Trophoblast cell (in vitro differentiated cells and primary cell): Measurements from ENCODE around the gene ARHGAP26.

Experiments used
- DNase-seq, 2 donors: peaks; one replicate each; pipeline ENCODE4 v3.0.0-alpha.2; 2016
- H2AFZ ChIP-seq: 2 replicates; pipeline ENCODE4 v1.6.1; 2013; ENCODE audit warnings: low read length, moderate library complexity, mild to moderate bottlenecking; ENCODE audit not compliant: insufficient read depth, poor library complexity
- H2AK5ac ChIP-seq: 2 replicates; pipeline ENCODE4 v1.6.1; 2013; ENCODE audit warnings: mild to moderate bottlenecking, low read length
- H2BK120ac ChIP-seq: 2 replicates; pipeline ENCODE4 v1.6.1; 2013; ENCODE audit warnings: low read length, mild to moderate bottlenecking, moderate library complexity; ENCODE audit not compliant: insufficient read depth, poor library complexity
- H2BK12ac ChIP-seq: 2 replicates; pipeline ENCODE4 v1.6.1; 2013; ENCODE audit warnings: mild to moderate bottlenecking, low read length, moderate library complexity
- H2BK5ac ChIP-seq: 2 replicates; pipeline ENCODE4 v1.6.1; 2013; ENCODE audit warnings: low read length, low read depth, moderate library complexity, mild to moderate bottlenecking; ENCODE audit not compliant: poor library complexity
- H3K14ac ChIP-seq: 2 replicates; pipeline ENCODE4 v1.6.1; 2013; ENCODE audit warnings: mild to moderate bottlenecking, low read length
- H3K18ac ChIP-seq: 2 replicates; pipeline ENCODE4 v1.6.1; 2013; ENCODE audit warnings: mild to moderate bottlenecking, low read length
- H3K23ac ChIP-seq: 2 replicates; pipeline ENCODE4 v1.6.1; 2013; ENCODE audit warnings: low read length
- H3K27ac ChIP-seq: 2 replicates; pipeline ENCODE4 v1.5.1; 2013; ENCODE audit warnings: low read depth, mild to moderate bottlenecking, inconsistent platforms, low read length, moderate library complexity
- H3K27me3 ChIP-seq: 2 replicates; pipeline ENCODE4 v1.6.1; 2013; ENCODE audit warnings: inconsistent platforms, mild to moderate bottlenecking, low read length, moderate library complexity; ENCODE audit not compliant: insufficient read depth
- H3K36me3 ChIP-seq, 2 experiments: 1 replicate in 1 of 2; 2 replicates in 1 of 2; pipeline ENCODE4 v1.6.1; 2013; ENCODE audit warnings: low read length in 2 of 2, mild to moderate bottlenecking in 2 of 2, moderate library complexity in 1 of 2; ENCODE audit not compliant: insufficient read depth in 2 of 2, control insufficient read depth in 1 of 2
- H3K4ac ChIP-seq: 2 replicates; pipeline ENCODE4 v1.6.1; 2013; ENCODE audit warnings: low read depth, mild to moderate bottlenecking, low read length, moderate library complexity
- H3K4me1 ChIP-seq, 2 experiments: 1 replicate in 1 of 2; 2 replicates in 1 of 2; pipeline ENCODE4 v1.6.1; 2013; ENCODE audit warnings: low read length in 2 of 2, mild to moderate bottlenecking in 2 of 2, moderate library complexity in 1 of 2; ENCODE audit not compliant: insufficient read depth in 2 of 2, control insufficient read depth in 1 of 2
- H3K4me2 ChIP-seq: 2 replicates; pipeline ENCODE4 v1.6.1; 2013; ENCODE audit warnings: inconsistent platforms, mild to moderate bottlenecking, low read length, moderate library complexity
- H3K4me3 ChIP-seq: 2 replicates; pipeline ENCODE4 v1.5.1; 2013; ENCODE audit warnings: mild to moderate bottlenecking, low read depth, low read length, inconsistent platforms
- H3K79me1 ChIP-seq: one replicate; pipeline ENCODE4 v1.6.1; 2013; ENCODE audit warnings: low read length
- H3K79me2 ChIP-seq: 2 replicates; pipeline ENCODE4 v1.6.1; 2013; ENCODE audit warnings: low read length, mild to moderate bottlenecking; ENCODE audit not compliant: control insufficient read depth, insufficient read depth, poor library complexity
- H3K9ac ChIP-seq: 2 replicates; pipeline ENCODE4 v1.6.1; 2013; ENCODE audit warnings: mild to moderate bottlenecking, low read length
- H3K9me3 ChIP-seq: 2 replicates; pipeline ENCODE4 v1.6.1; 2013; ENCODE audit warnings: low read depth, mild to moderate bottlenecking, control low read depth, inconsistent platforms, low read length; ENCODE audit not compliant: insufficient read depth
- H4K12ac ChIP-seq: 2 replicates; pipeline ENCODE4 v1.6.1; 2013; ENCODE audit warnings: low read depth, mild to moderate bottlenecking, low read length, moderate library complexity
- H4K8ac ChIP-seq: 2 replicates; pipeline ENCODE4 v1.6.1; 2013; ENCODE audit warnings: low read depth, mild to moderate bottlenecking, low read length, moderate library complexity
- H4K91ac ChIP-seq: one replicate; pipeline ENCODE4 v1.6.1; 2013; ENCODE audit warnings: low read depth, mild to moderate bottlenecking, low read length, moderate library complexity
- WGBS: extraction: QIAGEN DNeasy Blood & Tissue Kit; methylation state at CpG from one replicate; pipeline ENCODE4 v1.1.7; 2013; ENCODE audit warnings: missing lambda C conversion rate; ENCODE audit not compliant: insufficient read length, insufficient coverage; ENCODE audit errors: extremely low coverage; 5-methylcytosine and 5-hydroxymethylcytosine counted together

The ARHGAP26 gene

DNA sequence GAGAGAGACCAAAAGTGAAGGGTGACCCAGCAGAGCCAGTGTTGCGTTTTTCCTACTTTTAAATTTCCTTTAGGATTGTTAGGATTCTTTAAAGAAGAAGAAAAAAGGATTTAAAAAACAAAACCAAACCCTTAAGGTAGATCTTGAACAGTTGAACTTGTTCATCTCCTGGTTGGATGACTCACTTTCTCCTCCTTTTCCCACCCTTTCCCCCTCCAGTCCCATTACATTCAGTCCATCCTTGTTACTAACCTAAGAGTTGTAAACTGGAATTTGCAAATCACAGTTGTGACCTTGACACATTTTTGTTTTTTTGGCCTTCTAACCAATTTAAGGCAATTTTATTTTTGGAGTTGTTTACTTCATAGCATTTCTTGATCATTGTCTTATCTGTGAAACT, 289.2 kb downstream of the ARHGAP26 start:
- no peaks in the 10 kb centered on the region for H3K9me3 ChIP-seq
- no peak for DNase-seq
- H3K79me2 ChIP-seq, result no peaks in the 10 kb centered on the region

DNA sequence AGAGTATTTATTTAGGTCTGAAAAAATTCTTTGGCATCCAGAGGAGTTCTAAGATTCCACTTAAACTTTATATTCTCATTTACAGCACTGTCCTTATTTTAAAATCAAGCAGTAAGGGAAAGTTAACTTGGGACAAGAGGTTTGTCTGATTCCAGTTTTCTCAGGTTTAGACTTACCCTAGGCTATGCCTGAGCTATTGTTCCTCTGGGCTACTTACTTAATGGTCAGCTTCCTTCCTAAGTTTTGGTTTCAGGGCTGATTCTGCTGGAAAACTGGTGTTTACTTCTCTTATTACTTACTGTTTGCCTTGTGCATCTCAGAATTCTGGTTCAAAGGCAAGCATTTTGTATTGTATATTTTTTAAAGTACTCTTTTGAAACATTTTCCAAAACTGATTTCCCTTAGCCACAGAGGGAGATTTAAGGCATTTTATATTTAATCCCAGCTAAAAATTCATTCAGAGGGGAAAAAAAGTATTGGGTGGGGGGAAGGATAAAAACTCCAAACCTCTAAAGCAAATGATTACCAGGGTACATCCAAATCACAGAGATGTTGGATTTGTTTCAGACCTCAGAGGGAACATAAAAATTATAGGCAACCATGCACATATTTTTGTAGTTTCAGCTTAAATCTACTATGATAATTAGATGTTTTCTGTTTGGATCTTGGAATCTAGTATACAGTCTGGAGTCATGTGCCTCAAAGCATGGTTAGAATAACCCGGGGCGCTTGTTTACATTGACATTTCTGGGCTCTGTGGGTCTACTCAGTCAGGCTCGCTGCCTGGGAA, 290.0 kb downstream of the ARHGAP26 start:
- Histone ChIP-seq H3K4me3 (no peak overlapping the region), H4K8ac (no peak overlapping the region), H3K23ac (no peak overlapping the region), H2AK5ac (no peak overlapping the region), H3K4ac (no peak overlapping the region), H3K18ac (no peak overlapping the region), H3K27me3 (no peaks in the 10 kb centered on the region), H3K9me3 (no peaks in the 10 kb centered on the region), H3K36me3 (no peaks in the 10 kb centered on the region), H3K27ac (no peak overlapping the region), H3K79me2 (no peaks in the 10 kb centered on the region), H4K91ac (no peak overlapping the region), H3K4me2 (no peak overlapping the region), H3K79me1 (no peaks in the 10 kb centered on the region), H3K4me1 (no peaks in the 10 kb centered on the region), H2BK5ac (no peak overlapping the region), H2BK12ac (no peak overlapping the region), H4K12ac (no peak overlapping the region), H3K9ac (no peak overlapping the region), H3K14ac (no peak overlapping the region), H2AFZ (no peak overlapping the region), H2BK120ac (no peak overlapping the region)
- WGBS, result no CpG with 5 or more reads among the region's 3 CpGs
- no peak for DNase-seq

More for the DNA sequence above, 289.2 kb downstream of the ARHGAP26 start:
- H3K27ac ChIP-seq, result no peak overlapping the region
- no peak overlapping the region for H3K23ac ChIP-seq
- no peak overlapping the region for H2BK120ac ChIP-seq
- no peak overlapping the region for H3K9ac ChIP-seq
- H4K12ac ChIP-seq, result no peak overlapping the region
- H3K14ac ChIP-seq, result no peak overlapping the region
- H2BK5ac ChIP-seq, result no peak overlapping the region
- no peak overlapping the region for H3K4me3 ChIP-seq
- no peak overlapping the region for H2AFZ ChIP-seq
- no peaks in the 10 kb centered on the region for H3K36me3 ChIP-seq
- H3K18ac ChIP-seq, result no peak overlapping the region
- H4K91ac ChIP-seq, result no peak overlapping the region
- no CpG with 5 or more reads among the region's 1 CpG for WGBS
- H4K8ac ChIP-seq, result no peak overlapping the region
- no peaks in the 10 kb centered on the region for H3K27me3 ChIP-seq
- H3K4ac ChIP-seq, result no peak overlapping the region
- no peak overlapping the region for H2AK5ac ChIP-seq
- H3K4me2 ChIP-seq, result no peak overlapping the region
- no peaks in the 10 kb centered on the region for H3K4me1 ChIP-seq
- H2BK12ac ChIP-seq, result no peak overlapping the region
- H3K79me1 ChIP-seq, result no peaks in the 10 kb centered on the region

DNA sequence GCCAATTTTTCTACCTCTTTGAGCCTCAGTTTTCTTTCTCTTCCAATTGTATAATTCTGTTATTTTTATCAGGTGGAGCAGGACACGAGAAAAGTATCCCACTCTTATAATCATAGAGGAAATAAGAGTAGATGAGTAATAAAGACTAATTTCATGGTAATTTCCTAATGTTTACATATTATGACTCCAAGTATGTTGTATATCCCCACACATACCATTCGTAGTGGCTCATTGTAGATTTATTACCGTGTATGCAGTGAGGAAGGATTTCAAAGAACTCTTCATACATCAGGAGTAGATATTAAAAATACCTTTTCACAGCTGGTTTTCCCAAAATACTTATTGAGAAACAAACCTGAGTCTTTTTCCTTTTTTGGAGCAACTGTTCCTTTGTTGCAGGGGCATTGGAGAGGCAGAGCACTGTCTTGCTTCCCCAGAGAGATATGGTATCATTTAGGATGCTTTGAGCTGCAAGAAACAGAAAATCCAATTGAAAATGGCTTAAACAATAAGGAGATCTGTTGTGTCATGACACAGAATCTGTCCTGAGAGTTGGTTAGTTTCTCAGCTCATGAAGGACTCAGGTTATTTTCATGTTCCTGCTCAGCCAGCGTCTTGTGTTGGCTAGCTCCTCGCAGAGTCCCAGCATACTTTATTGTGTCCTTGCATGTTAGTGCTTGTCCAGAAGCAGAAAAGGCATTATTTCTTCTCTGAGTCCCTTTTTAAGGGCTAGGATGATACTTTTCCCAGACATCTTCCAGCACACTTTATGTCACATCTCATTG, 291.2 kb downstream of the ARHGAP26 start:
- no peak overlapping the region for H3K9ac ChIP-seq
- no peak overlapping the region for H4K12ac ChIP-seq
- no peak overlapping the region for H4K8ac ChIP-seq
- no peak overlapping the region for H3K4me2 ChIP-seq
- WGBS, result no CpG with 5 or more reads among the region's 5 CpGs
- no peaks in the 10 kb centered on the region for H3K4me1 ChIP-seq
- H3K4ac ChIP-seq, result no peak overlapping the region
- H3K79me2 ChIP-seq, result no peaks in the 10 kb centered on the region
- no peak overlapping the region for H2AK5ac ChIP-seq
- no peak overlapping the region for H3K4me3 ChIP-seq
- H2BK120ac ChIP-seq, result no peak overlapping the region
- H3K14ac ChIP-seq, result no peak overlapping the region
- H3K27ac ChIP-seq, result no peak overlapping the region
- no peaks in the 10 kb centered on the region for H3K79me1 ChIP-seq
- no peak overlapping the region for H3K23ac ChIP-seq
- no peak overlapping the region for H3K18ac ChIP-seq
- H3K36me3 ChIP-seq, result no peaks in the 10 kb centered on the region
- no peak overlapping the region for H4K91ac ChIP-seq
- no peak for DNase-seq
- H2BK12ac ChIP-seq, result no peak overlapping the region
- no peaks in the 10 kb centered on the region for H3K9me3 ChIP-seq
- H3K27me3 ChIP-seq, result no peaks in the 10 kb centered on the region
- H2BK5ac ChIP-seq, result no peak overlapping the region
- H2AFZ ChIP-seq, result no peak overlapping the region

DNA sequence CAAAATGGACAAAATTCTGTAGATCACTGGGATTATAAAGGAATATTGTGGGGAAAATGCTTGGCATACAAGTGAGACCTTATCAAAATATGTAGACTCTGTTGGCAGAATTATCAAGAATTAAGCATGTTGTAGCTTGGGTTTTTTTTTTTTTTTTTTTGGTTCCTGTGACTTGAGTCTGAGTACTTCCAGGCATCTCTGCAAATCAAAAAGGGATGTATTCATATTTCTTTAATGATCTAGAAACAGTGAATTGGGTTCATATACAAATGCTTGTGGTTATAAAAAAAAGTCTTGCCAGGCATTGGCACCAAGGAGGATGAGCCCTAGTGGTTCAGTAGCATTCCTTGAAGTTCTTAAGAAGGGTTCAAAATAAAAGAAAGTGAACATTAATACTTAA, 292.2 kb downstream of the ARHGAP26 start:
- no peak overlapping the region for H4K8ac ChIP-seq
- H3K18ac ChIP-seq, result no peak overlapping the region
- H2AK5ac ChIP-seq, result no peak overlapping the region
- no peaks in the 10 kb centered on the region for H3K4me1 ChIP-seq
- H2AFZ ChIP-seq, result no peak overlapping the region
- no peaks in the 10 kb centered on the region for H3K79me2 ChIP-seq
- H4K12ac ChIP-seq, result no peak overlapping the region
- H3K14ac ChIP-seq, result no peak overlapping the region
- H3K4me2 ChIP-seq, result no peak overlapping the region
- no peak overlapping the region for H3K27ac ChIP-seq
- no peak overlapping the region for H3K9ac ChIP-seq
- no peaks in the 10 kb centered on the region for H3K9me3 ChIP-seq
- H3K23ac ChIP-seq, result no peak overlapping the region
- H2BK5ac ChIP-seq, result no peak overlapping the region
- no peak overlapping the region for H4K91ac ChIP-seq
- no peak overlapping the region for H3K4me3 ChIP-seq
- H2BK120ac ChIP-seq, result no peak overlapping the region
- no peak overlapping the region for H3K4ac ChIP-seq
- no peaks in the 10 kb centered on the region for H3K36me3 ChIP-seq
- no peaks in the 10 kb centered on the region for H3K27me3 ChIP-seq
- no peak overlapping the region for H2BK12ac ChIP-seq
- no peaks in the 10 kb centered on the region for H3K79me1 ChIP-seq
- no peak for DNase-seq
